ENCODE results near the gene UBE2B.
A peak's percentile ranks its signal among the peaks of the same experiment; 100 is the strongest.
"Not testable (repeated sequence)": the region's sequence is repeated elsewhere in the genome, so short reads cannot be mapped to it uniquely, and the experiment has no call there.

Gene UBE2B

GRCh38 chr5:134370871-134371833, at the start of gene UBE2B:
TSS of gene UBE2B (plus strand) at chr5:134371569. CDS start at chr5:134371596, 27 bp downstream.
- DNase-seq (ENCODE audit: low spot score), result peak; percentile 98

GRCh38 chr5:134327327-134327726, 44.0 kb upstream of the UBE2B start:
- DNase-seq (ENCODE audit: low spot score), result no peak

DNA sequence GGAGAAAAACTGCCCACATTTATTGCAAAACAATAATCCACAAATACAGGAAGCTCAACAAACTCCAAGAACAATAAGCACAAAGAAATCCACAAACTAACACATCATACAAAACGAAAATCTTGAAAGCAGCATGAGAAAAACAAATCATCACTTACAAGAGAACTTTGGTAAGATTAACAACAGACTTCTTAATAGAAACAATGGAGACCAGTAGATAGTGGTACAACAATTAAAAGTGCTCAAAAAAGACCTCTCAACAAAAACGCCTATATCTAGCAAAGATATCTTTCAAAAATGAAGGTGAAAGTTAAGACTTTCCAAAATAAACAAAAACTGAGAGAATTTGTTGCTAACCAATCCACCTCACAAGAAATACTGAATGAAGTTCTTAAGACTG, 42.8 kb upstream of the UBE2B start:
- DNase-seq (ENCODE audit: low spot score), result no peak

GRCh38 chr5:134336833-134337232, 34.5 kb upstream of the UBE2B start:
- DNase-seq (ENCODE audit: low spot score), result not testable (repeated sequence)

DNA sequence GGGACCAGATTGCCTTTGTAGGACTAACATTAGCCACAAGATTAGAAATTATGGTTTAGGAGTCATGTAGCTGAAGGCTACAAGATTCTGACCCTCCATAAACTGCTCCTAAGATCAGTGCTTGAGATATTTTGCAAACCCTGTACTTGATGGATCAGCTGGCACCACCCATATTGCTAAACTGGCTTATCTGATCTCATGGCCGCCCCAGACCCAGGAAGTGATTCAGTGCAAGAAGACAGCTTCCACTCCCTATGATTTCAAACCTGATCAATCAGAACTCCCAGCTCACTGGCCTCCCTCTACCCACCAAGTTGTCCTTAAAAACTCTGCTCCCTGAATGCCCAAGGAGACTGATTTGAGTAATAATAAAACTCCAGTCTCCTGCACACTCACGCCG, 27.9 kb upstream of the UBE2B start:
- not testable (repeated sequence) for DNase-seq (ENCODE audit: low spot score)

DNA sequence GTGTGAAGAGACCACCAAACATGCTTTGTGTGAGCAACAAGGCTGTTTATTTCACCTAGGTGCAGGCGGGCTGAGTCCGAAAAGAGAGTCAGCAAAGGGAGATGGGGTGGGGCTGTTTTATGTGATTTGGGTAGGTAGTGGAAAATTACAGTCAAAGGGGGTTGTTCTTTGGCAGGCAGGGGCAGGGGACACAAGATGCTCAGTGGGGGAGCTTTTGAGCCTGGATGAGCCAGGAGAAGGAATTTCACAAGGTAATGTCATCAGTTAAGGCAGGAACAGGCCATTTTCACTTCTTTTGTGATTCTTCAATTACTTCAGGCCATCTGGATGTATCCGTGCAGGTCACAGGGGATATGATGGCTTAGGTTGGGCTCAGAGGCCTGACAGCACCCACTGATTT, 25.9 kb upstream of the UBE2B start:
- not testable (repeated sequence) for DNase-seq (ENCODE audit: low spot score)

GRCh38 chr5:134345996-134346395, 25.4 kb upstream of the UBE2B start:
- DNase-seq (ENCODE audit: low spot score), result no peak

DNA sequence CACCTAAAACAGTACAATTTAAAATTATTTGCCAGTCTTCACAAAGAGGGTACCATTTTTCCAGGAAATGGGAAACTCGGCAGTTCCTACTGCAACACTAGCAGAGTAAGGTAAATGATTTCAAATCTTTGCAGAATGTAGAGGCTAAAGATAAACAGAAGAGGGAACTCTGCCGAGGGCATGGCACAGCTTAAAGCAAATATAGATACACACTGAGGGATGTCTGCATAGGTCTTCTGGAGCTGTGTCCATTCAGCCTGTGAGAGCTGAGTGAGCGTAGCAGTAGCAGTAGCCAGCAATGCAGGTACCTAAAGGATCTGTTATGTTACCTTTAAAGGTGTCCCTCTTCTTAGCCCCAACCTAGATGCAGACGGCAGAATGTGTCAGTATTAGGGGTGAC, 21.9 kb upstream of the UBE2B start:
- DNase-seq (ENCODE audit: low spot score), result no peak

DNA sequence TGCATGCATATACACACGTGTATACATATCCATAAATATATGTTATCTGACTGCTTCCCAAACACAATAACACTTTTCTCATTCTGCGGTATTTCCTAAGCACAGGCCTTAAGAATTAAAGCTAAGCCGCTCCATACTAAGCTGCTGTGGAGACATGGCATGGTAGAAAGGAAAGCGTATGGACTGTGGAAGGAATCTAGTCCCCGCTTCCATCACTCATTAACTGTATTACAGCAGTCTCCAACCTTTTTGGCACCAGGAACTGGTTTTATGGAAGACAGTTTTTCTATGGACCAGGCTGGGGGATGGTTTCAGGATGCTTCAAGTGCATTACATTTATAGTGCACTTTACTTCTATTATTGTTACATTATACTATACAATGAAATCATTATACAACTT, 15.7 kb upstream of the UBE2B start:
- no peak for DNase-seq (ENCODE audit: low spot score)

- no peak for DNase-seq (ENCODE audit: low spot score)
Measured at GRCh38 chr5:134365604-134366003, 5.8 kb upstream of the UBE2B start.

DNA sequence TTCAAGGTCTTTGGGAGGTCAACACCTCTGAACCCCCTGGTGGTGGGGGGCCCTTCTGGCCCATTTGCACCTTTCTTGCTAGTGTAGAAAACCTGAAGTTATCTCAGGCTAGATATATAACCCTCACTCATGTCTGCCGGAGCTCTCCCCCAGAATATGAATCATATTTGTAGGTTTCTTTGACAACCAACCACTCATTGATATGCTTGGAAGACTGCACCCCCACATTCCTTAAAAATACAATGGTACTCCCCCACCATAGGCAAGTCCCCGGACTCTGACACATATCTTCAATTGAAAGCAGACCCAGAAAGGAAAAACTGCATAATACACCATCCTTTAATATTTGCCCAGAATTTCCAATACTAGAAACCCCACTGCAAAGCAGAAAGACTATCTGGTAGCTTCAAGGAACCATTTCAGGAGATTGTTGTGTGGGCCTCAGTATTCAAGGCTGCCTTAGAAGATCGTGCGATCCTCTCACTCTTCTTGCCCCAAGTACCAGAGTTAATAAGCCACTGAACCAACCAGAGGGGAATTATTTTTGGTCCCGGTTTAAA, 978 bp upstream of the UBE2B start:
- DNase-seq (ENCODE audit: low spot score), result no peak

- peak; percentile 11 for DNase-seq (ENCODE audit: low spot score)
Measured at GRCh38 chr5:134371834-134372340, 518 bp downstream of the UBE2B start.

DNA sequence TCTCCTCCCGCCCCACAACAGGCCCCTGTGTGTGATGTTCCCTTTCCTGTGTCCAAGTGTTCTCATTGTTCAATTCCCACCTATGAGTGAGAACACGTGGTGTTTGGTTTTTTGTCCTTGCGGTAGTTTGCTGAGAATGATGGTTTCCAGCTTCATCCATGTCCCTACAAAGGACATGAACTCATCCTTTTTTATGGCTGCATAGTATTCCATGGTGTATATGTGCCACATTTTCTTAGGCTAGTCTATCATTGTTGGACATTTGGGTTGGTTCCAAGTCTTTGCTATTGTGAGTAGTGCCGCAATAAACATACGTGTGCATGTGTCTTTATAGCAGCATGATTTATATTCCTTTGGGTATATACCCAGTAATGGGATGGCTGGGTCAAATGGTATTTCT, 2.3 kb downstream of the UBE2B start:
- DNase-seq (ENCODE audit: low spot score), result not testable (repeated sequence)

GRCh38 chr5:134374232-134374631, 2.9 kb downstream of the UBE2B start:
- DNase-seq (ENCODE audit: low spot score), result no peak

GRCh38 chr5:134380346-134380745, 9.0 kb downstream of the UBE2B start:
- DNase-seq (ENCODE audit: low spot score), result no peak

GRCh38 chr5:134382204-134382603, 10.8 kb downstream of the UBE2B start:
- DNase-seq (ENCODE audit: low spot score), result not testable (repeated sequence)

DNA sequence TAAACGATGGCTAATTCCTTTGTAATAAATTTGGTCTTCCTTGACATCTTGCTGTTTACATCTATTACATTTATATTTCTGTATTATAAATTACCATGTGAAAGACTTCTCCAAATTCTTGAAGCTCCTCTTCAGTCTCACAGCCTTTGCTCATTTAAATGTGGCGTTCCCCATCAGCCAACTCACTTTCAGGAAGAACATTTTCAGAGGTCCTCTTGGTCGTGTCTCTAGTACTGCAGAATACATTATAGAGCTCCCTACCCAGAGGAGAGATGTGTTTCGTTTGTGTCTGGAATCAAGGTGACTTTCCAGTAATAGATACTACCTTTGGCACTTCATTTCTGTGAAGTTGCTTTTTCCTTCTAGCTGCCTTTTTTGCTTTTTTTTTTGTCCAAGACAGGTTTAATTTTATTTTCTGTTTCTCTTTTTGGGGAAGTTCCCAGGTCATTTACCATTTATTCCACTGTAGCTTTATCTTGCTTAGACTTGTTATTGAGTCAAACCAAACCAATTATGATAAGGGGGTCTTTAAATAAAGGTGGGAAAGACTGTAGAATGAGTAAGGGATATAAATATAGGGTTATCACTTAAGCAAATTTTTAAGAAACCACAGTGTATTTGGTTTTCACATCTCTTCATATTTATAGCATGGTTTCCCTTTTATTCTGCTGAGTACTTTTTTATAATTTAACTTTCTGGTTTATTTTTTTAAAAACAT, 12.8 kb downstream of the UBE2B start:
- DNase-seq (ENCODE audit: low spot score), result no peak

- DNase-seq (ENCODE audit: low spot score), result no peak
Measured at GRCh38 chr5:134387443-134387842, 16.1 kb downstream of the UBE2B start.

GRCh38 chr5:134392301-134392700, 20.9 kb downstream of the UBE2B start:
- no peak for DNase-seq (ENCODE audit: low spot score)

- no peak for DNase-seq (ENCODE audit: low spot score)
Measured at GRCh38 chr5:134394932-134395331, 23.6 kb downstream of the UBE2B start.

- DNase-seq (ENCODE audit: low spot score), result no peak
Measured at GRCh38 chr5:134396274-134396673, 24.9 kb downstream of the UBE2B start.

DNA sequence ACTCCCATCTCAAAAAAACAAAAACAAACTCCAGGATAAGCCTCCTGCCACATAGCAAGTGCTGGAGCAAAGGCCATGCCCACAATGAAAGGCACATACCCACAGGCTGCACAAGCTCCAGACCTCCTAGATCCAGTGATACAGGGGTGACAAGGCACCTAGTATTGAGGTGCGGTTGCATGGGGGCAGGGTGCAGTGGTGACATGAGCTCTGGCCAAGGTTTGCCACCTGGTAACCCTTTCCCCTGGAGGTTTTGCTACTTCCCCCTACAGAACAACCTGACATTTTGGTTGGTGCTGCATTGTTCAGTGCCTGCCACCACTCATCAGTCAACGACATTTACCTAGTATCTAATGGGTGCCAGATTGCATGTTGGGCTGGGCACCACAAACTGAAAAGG, 25.8 kb downstream of the UBE2B start:
- DNase-seq (ENCODE audit: low spot score), result no peak

Measured in CD4-positive, alpha-beta T cell treated with Interleukin-6 at 100 ng/mL for 8 hours (primary cell).